ENCODE data around the gene TMEM161B.
"Not testable (repeated sequence)": the region's sequence is repeated elsewhere in the genome, so short reads cannot be mapped to it uniquely, and the experiment has no call there.

TMEM161B gene

DNA sequence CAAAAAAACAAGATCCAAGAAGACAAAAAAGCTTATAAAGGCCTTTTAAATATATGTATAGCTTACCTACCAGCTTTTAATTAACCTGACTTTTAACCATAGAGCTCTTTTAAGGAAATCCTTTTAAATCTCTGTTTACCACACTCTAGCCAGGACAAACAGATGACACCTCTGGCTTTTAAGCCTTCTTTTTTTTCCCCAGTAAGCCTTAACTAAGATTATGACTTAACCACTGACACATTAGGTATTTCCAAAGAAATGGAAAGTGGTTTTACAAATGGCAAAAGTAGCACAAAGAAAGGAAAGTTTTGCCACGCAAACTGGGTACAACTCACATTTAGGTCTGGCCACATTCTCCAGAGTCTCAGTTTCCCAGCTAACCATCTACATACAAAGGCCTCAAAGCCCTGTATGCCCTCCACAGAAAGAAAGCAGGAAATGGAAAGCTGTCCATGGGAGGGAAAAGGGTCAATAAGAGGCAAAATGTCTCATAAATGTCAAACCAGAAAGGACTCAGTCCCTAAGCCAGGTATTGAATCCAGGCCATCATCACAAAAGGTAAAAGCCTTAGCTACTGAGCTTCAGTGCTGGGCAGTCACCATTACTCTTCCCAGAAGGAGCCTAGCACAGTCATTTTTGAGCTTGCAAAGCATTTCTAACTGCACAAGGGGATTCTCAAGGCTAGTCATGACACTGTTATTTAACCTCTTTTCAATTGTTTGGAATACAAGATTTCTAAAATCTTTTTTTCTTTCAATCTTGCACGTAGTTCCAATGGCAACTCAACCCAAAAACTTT, 19.7 kb downstream of the TMEM161B start:
- DNase-seq = no peak

- DNase-seq = no peak
These were observed 20.6 kb downstream of the TMEM161B start for GRCh38 chr5:88248094-88248493.

- DNase-seq = no peak
These were observed 22.8 kb downstream of the TMEM161B start for GRCh38 chr5:88245893-88246244.

GRCh38 chr5:88245241-88245892, 23.3 kb downstream of the TMEM161B start:
- DNase-seq = no peak

DNA sequence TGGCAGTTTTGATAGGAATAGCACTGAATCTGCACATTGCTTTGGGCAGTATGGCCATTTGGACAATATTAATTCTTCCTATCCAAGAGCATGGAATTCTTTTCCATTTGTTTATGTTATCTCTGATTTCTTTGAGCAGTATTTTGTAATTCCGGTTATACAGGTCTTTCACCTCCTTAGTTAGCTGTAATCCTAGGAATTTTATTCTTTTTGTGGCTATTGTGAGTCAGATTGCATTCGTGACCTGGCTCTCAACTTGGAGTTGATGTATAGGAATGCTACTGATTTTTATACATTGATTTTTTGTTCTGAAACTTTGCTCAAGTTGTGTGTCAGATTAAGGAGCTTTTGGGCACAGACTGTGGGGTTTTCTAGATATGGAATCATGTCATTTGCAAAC, 24.0 kb downstream of the TMEM161B start:
- peak; percentile 18 for DNase-seq

DNA sequence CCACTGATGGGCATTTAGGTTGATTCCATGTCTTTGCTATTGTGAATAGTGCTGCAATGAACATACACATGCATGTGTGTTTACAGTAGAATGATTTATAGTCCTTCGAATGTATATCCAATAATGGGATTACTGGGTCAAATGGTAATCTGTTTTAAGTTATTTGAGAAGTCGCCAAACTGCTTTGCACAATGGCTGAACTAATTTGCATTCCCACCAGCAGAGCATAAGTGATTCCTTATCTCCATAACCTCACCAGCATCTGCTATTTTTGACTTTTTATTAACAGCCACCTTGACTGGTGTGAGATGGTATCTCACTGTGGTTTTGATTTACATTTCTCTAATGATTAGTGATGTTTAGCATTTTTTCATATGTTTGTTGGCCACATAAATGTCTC, 25.2 kb downstream of the TMEM161B start:
- not testable (repeated sequence) for DNase-seq

- no peak for DNase-seq
These were observed 29.9 kb downstream of the TMEM161B start for GRCh38 chr5:88238732-88239131.

- peak; percentile 33 for DNase-seq
These were observed 31.6 kb downstream of the TMEM161B start for GRCh38 chr5:88236866-88237642.

DNA sequence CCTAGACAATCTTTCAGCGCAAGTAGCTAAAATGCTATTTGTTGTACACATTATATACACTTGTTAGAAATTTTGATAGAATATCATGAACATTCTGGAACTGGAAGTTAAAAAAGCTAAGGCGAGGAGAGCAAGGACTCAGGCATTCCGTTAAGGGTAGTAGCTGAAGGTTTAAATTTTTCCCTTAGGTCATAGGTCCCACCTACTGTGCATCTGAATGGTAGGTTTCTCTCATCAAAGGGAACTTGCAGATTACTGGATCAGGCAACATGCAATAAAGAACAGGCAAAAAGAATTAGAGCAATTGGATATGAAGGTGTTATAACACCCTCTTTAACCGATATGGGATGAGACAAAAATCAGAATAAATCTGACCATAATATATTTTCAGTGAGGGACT, 32.8 kb downstream of the TMEM161B start:
- no peak for DNase-seq

DNA sequence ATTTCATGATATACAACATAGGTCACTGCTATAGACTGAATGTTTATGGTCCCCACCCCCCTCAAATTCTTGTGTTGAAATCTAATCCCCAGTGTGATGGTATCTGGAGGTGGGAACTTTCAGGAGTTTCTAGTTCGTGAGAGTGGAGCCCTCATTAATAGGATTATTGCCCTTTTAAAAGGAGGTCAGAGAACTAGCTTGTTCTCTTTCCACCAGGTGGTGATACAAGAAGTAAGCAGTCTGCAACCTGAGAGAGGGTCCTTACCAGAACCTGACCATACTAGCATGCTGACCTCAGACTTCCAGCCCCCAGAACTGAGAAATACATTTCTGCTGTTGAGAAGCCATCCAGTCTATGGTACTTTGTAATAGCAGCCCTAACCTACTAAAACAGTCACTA, 33.3 kb downstream of the TMEM161B start:
- no peak for DNase-seq

DNA sequence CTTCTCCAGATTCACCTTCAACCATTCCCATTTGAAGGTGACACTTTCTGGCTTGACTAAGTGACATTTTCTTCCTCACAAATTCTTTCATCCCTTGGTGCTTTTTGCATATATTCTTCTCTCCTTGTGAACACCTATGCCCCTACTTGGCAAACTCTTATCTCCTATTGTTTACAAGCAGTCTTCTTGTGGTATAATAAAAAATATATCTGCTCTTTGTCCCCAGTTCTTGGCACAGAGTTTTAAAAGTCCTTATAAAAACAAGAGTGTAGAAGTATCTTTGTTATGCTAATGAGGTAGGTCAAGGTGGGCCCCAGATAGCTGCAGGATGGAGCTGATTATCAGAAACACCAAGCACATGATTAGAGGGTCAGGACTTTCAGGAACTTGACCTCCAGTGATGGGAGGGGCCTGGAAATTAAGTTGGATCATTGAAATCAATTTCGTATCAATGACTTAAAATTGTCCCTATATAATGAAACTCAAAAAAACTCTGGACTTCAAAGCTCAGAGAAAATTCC, 38.0 kb downstream of the TMEM161B start:
- DNase-seq = no peak

- DNase-seq = no peak
These were observed 41.7 kb downstream of the TMEM161B start for GRCh38 chr5:88226881-88227450.

DNA sequence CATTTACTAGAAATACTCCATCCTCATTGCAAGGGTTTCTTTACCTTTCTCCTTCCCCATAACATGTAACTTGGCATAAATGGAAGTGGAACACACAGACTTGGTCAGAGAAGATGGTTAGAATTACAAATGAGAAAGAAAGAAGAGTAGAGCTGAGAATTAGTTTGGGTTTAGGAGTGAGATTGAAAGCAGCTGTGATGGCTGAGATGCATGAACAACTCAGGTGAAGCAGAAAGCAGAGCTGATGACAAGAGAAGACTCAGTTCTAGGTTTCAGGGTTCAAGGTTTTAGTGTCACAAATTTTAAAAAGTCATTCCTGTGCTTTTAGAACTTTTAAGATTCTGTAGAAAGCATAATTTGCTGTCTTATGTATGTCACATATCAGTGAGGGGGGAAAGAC, 54.0 kb downstream of the TMEM161B start:
- DNase-seq = no peak

GRCh38 chr5:88207575-88207974, 61.1 kb downstream of the TMEM161B start:
- no peak for DNase-seq

- no peak for DNase-seq
These were observed 64.5 kb downstream of the TMEM161B start for GRCh38 chr5:88203981-88204750.

GRCh38 chr5:88195636-88196035, 73.0 kb downstream of the TMEM161B start:
- DNase-seq = no peak

- no peak for DNase-seq
These were observed 74.7 kb downstream of the TMEM161B start for GRCh38 chr5:88193896-88194295.

GRCh38 chr5:88190106-88190834, 78.4 kb downstream of the TMEM161B start:
- no peak for DNase-seq

DNA sequence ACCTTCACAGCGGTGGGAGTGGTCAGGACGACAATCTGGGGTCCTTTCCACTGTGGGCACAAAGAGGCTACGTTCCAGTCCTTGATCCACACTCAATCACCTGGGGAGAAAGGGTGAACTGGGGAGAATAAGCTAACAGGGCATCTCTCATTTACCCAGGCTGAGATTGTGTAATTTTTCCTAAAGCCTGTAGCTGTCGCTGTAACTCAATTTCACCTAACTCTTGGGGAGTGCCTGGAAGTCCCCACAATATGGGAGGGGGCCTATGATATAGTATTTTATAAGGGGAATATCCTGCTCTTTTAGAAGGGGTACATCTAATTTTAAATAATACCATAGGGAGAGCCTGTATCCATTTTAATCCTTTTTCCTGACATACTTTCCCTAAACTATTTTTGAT, 79.2 kb downstream of the TMEM161B start:
- not testable (repeated sequence) for DNase-seq

DNA sequence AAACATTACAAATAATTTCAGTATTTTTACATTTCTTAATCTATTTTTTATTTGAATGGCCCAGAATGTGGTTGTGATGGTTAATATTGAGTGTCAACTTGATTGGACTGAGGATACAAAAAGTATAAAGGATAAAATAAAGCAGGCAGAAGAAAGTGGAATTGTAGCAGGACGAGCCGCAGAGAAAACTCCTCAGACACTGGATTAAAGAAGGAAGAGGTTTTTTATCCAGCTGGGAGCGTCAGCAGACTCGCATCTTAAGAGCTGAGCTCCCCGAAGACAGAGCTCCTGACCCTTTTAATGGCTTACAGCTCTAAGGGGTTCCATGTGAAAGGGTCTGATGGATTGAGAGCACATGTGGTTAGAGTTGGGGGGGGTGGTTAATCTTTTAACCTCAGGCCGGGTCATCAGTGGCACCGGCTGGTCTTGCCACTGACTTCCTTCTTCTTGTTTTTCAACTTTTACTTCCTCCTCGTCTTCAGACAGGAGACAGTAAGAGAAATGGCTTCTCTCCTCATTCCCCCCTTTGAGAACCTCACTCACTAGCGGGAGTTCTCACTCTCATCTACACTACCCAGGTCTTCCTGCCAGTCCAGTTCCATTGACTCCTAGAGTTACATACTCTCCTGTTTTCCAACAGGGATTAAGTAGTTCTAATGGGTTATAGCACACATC, 80.0 kb downstream of the TMEM161B start:
- no peak for DNase-seq

DNA sequence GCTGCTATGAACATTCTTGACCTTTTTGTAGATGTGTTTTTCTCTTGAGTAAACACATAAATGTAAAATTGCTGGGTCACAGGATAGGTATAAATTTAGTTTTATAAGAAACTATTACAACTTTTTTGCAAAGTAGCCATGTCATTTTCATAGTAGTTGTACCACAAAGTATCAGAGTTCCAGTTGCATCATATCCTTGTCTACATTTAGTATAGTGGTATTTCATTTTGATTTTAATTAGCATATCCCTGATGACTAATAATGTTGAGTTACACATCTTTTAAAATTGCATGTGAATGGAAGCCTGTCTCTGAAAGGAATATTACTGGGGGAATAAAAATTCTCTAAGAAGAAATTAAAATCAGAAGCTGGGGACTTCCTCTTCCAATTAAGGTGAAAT, 85.4 kb downstream of the TMEM161B start:
- DNase-seq = no peak
